ENCODE results near the gene SOCS6.
"Not testable (repeated sequence)": the region's sequence is repeated elsewhere in the genome, so short reads cannot be mapped to it uniquely, and the experiment has no call there.

The SOCS6 gene

DNA sequence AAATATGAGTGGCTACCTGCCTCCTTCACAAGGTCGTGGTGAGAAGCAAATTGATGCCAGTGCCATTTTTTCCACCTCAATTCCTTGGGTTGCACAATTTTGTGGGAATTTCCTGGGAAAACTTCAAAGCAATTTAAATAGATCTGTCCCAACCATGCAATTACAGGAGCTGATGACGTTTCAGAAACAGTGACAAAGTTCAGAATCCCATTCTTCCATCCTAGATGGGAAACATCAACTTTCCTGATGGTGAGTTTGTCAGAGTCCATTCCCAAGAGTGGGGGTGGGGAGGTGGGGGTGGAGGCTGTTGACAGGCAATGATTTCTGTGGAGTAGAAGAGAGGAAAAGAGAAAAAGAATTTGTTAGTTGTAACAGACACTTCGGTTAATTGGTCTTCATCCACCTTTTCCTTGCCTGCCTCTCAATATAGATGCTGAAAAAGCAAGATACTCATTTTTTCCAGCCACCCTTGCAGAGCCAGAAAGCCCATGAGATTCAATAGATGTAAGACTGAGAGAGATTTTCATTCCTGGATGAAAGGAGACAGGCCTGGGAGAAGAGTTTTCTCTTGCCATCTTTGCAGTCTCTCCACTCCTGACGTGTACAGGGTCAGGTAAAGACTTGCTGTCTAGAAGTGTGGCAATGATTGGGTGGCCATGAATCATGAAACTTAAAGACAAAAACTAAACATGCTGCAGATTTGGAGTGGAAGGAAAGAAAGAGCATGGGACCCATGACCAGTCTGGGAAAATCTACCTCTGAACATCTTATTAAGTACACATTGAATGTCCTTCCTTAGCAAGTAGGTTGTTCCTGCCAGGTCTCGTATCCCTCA is 47.3 kb downstream of the SOCS6 start:
- Histone ChIP-seq H3K27ac (ENCODE audit: low read depth, low read length) (peak overlapping the region; percentile 11; the same call in 1 of the 2 replicates), H3K27me3 (ENCODE audit: insufficient read depth, low read length) (no peaks in the 10 kb centered on the region), H3K36me3 (ENCODE audit: insufficient read depth, low read length) (peaks cover 7% of the 10 kb centered on the region; the same call in 1 of the 2 replicates), H3K9ac (ENCODE audit: low read depth, low read length) (no peak overlapping the region; the same call in 1 of the 2 replicates), H3K9me3 (ENCODE audit: insufficient read depth, low read depth, low read length) (peaks cover 9% of the 10 kb centered on the region; the same call in 1 of the 2 replicates), H3K4me3 (ENCODE audit: low read length) (no peak overlapping the region), H3K4me1 (ENCODE audit: insufficient read depth, low read length) (peaks cover 25% of the 10 kb centered on the region)
- 93% methylated on average over 5 of the region's 5 CpGs for WGBS

DNA sequence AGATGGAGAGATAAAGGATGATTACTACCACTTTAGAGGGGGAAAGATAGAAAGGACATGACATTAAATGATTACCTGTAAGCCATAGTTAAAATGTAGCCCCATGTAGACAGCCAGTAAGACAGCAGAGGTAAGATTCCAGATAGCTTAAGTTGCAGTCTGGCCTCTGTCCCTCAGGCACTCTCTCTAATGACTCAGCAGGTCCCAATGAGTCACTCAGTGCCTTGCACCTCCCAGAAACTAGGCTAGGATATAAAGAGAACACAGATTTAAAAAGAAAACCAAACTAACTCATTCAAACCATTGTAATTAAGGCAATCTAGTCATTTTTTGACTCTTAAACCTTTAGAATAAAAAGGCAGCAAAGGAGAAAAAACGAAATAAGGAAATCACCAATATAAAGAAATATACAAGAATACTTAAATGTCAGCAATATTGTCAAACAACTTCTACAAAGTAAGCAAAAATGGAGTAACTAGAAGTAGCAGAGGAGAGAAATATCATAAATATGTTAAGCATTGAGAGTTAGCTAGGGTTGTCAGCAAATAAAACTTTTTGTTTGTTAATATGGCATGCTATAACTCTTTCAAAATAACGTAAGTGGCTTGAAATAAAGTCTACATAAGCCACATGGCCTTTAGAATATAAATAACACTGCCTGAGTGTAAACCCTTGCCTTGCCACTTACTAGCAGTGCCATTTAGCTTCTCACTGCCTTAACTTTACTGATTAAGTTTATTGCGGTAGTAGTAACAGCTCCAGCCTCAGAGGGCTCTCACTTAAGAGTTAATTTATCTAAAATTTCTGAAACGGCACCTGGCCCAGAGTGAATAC is 48.5 kb downstream of the SOCS6 start:
- WGBS, result 86% methylated on average over 2 of the region's 4 CpGs
- Histone ChIP-seq H3K9ac (ENCODE audit: low read depth, low read length) (peak overlapping the region; percentile 26; the same call in 1 of the 2 replicates), H3K36me3 (ENCODE audit: insufficient read depth, low read length) (peaks cover 7% of the 10 kb centered on the region; the same call in 1 of the 2 replicates), H3K9me3 (ENCODE audit: insufficient read depth, low read depth, low read length) (peaks cover 9% of the 10 kb centered on the region; the same call in 1 of the 2 replicates), H3K4me1 (ENCODE audit: insufficient read depth, low read length) (peaks cover 17% of the 10 kb centered on the region), H3K27ac (ENCODE audit: low read depth, low read length) (peak overlapping the region; percentile 38; the same call in 1 of the 2 replicates), H3K27me3 (ENCODE audit: insufficient read depth, low read length) (no peaks in the 10 kb centered on the region), H3K4me3 (ENCODE audit: low read length) (no peak overlapping the region)

DNA sequence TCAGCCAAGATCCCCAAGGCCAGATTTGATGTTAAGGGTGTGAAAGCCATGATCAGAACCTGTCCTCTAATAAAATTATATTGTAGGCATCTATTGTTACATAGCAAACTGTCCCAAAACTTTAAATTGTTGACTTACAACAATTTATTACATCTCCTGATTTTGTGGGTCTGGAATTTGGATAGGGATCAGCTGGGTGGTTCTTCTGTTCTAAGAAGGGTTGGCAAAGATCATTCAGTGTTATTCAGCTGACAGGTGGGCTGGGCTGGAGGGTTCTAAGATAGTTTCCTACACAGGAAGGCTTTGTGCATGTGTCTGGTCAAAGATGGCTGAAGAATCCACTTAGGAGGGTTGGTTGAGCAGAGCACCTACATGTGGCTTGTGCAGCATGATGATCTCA is 50.0 kb downstream of the SOCS6 start:
- no peak overlapping the region for H3K27ac ChIP-seq (ENCODE audit: low read depth, low read length)
- peaks cover 17% of the 10 kb centered on the region for H3K4me1 ChIP-seq (ENCODE audit: insufficient read depth, low read length)
- H3K9ac ChIP-seq (ENCODE audit: low read depth, low read length), result no peak overlapping the region
- peaks cover 7% of the 10 kb centered on the region; the same call in 1 of the 2 replicates for H3K36me3 ChIP-seq (ENCODE audit: insufficient read depth, low read length)
- no peaks in the 10 kb centered on the region for H3K27me3 ChIP-seq (ENCODE audit: insufficient read depth, low read length)
- no peak overlapping the region for H3K4me3 ChIP-seq (ENCODE audit: low read length)
- peaks cover 9% of the 10 kb centered on the region; the same call in 1 of the 2 replicates for H3K9me3 ChIP-seq (ENCODE audit: insufficient read depth, low read depth, low read length)

DNA sequence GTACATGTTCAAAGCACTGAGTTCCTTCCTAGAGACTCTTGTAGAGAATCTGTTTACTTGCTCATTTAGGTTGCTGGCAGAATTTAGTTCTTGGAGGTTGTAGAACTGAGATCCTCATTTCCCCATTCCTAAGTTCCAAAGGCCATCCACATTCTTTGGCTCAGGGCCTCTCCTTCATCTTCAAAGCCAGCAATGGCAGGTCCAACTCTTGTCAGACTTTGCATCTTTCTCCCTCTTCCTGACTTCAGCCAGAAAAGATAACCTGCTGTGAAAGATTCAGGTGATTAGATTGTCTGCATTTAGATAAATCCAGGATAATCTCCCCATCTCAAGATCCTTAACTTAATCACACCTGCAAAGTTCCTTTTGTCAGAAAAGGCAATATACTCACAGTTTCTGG is 51.1 kb downstream of the SOCS6 start:
- Histone ChIP-seq H3K9me3 (ENCODE audit: insufficient read depth, low read depth, low read length) (no peaks in the 10 kb centered on the region; the same call in 1 of the 2 replicates), H3K4me1 (ENCODE audit: insufficient read depth, low read length) (peaks cover 17% of the 10 kb centered on the region), H3K27me3 (ENCODE audit: insufficient read depth, low read length) (no peaks in the 10 kb centered on the region), H3K27ac (ENCODE audit: low read depth, low read length) (no peak overlapping the region), H3K9ac (ENCODE audit: low read depth, low read length) (no peak overlapping the region), H3K4me3 (ENCODE audit: low read length) (no peak overlapping the region), H3K36me3 (ENCODE audit: insufficient read depth, low read length) (peaks cover 3% of the 10 kb centered on the region; the same call in 1 of the 2 replicates)

DNA sequence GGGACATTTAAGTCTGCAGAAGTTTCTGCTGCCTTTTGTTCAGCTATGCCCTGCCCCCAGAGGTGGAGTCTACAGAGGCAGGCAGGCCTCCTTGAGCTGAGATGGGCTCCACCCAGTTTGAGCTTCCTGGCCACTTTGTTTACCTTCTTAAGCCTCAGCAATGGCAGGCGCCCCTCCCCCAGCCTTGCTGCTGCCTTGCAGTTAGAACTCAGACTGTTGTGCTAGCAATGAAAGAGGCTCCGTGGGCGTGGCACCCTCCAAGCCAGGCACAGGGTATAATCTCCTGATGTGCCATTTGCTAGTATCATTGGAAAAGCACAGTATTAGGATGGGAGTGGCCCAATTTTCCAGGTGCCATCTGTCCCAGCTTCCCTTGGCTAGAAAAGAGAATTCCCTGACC is 59.6 kb downstream of the SOCS6 start:
- not testable (repeated sequence) for H3K4me1 ChIP-seq (ENCODE audit: insufficient read depth, low read length); H3K4me3 ChIP-seq (ENCODE audit: low read length); H3K27ac ChIP-seq (ENCODE audit: low read depth, low read length); H3K9ac ChIP-seq (ENCODE audit: low read depth, low read length); H3K27me3 ChIP-seq (ENCODE audit: insufficient read depth, low read length)
- Histone ChIP-seq H3K9me3 (ENCODE audit: insufficient read depth, low read depth, low read length) (peaks cover 17% of the 10 kb centered on the region; the same call in 1 of the 2 replicates), H3K36me3 (ENCODE audit: insufficient read depth, low read length) (peaks cover 19% of the 10 kb centered on the region; the same call in 1 of the 2 replicates)
- 95% methylated on average over 3 of the region's 3 CpGs for WGBS

DNA sequence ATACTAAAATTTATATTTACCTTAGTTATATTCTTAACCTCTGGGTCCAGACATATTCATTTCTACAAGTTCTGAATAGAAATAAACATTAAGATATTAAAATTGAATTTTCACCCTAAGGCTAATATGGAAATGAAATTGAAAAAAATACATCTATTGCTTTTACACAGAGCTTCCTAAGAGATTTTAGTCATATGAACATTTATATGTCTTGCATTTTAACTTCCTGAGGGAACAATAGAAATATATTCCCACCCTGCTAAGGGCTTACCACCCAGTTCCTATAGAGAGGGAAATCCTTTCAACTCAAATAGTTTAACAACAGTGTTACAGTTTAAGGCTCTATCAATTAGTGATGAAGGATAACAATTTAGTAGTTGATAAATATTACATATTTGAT is 60.5 kb downstream of the SOCS6 start:
- Histone ChIP-seq H3K27ac (ENCODE audit: low read depth, low read length) (no peak overlapping the region), H3K36me3 (ENCODE audit: insufficient read depth, low read length) (peaks cover 19% of the 10 kb centered on the region; the same call in 1 of the 2 replicates), H3K9ac (ENCODE audit: low read depth, low read length) (no peak overlapping the region), H3K4me3 (ENCODE audit: low read length) (no peak overlapping the region), H3K4me1 (ENCODE audit: insufficient read depth, low read length) (peaks cover 8% of the 10 kb centered on the region), H3K9me3 (ENCODE audit: insufficient read depth, low read depth, low read length) (peaks cover 17% of the 10 kb centered on the region; the same call in 1 of the 2 replicates), H3K27me3 (ENCODE audit: insufficient read depth, low read length) (no peaks in the 10 kb centered on the region)

DNA sequence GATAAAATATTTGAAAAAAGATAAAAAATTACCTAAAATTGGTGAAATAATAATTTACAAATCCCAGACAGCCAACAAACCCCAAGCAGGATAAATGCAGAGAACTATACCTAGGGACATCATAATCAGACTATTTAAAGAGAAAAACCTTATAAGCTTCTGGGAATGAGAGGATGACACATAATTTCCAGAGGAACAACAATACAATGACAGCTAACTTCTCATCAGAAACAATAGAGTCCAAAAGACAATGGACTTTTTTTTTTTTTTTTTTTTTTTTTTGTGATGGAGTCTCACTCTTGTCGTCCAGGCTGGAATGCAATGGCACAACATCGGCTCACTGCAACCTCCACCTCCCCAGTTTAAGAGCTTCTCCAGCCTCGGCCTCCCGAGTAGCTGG is 65.2 kb downstream of the SOCS6 start:
- Histone ChIP-seq H3K36me3 (ENCODE audit: insufficient read depth, low read length) (peaks cover 17% of the 10 kb centered on the region; the same call in 1 of the 2 replicates), H3K4me3 (ENCODE audit: low read length) (no peak overlapping the region), H3K27me3 (ENCODE audit: insufficient read depth, low read length) (no peaks in the 10 kb centered on the region), H3K4me1 (ENCODE audit: insufficient read depth, low read length) (peaks cover 16% of the 10 kb centered on the region), H3K9ac (ENCODE audit: low read depth, low read length) (no peak overlapping the region), H3K27ac (ENCODE audit: low read depth, low read length) (no peak overlapping the region), H3K9me3 (ENCODE audit: insufficient read depth, low read depth, low read length) (peaks cover 16% of the 10 kb centered on the region; the same call in 1 of the 2 replicates)
- 98% methylated on average over 4 of the region's 4 CpGs for whole genome bisulfite sequencing

DNA sequence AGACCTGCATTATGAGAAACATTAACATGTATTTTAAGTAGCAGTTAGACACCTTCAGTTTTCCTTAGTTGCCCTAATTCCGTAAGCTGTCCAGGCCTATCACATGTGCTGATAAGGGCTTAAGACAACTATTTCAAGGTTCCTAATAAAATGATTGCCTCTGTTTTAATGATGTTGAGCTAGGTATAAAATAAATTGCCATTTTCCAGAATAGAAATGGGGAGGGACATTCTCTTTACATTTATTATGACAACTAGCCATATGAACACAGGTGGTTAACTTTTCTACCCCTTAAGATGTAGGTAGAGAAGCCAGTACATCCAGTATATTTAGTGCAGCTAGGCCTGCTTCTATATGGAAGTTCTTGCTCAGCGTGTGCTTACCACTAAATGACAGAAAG is 65.9 kb downstream of the SOCS6 start:
- Histone ChIP-seq H3K9ac (ENCODE audit: low read depth, low read length) (no peak overlapping the region), H3K36me3 (ENCODE audit: insufficient read depth, low read length) (peaks cover 10% of the 10 kb centered on the region; the same call in 1 of the 2 replicates), H3K27ac (ENCODE audit: low read depth, low read length) (no peak overlapping the region), H3K9me3 (ENCODE audit: insufficient read depth, low read depth, low read length) (peaks cover 9% of the 10 kb centered on the region; the same call in 1 of the 2 replicates), H3K4me3 (ENCODE audit: low read length) (no peak overlapping the region), H3K4me1 (ENCODE audit: insufficient read depth, low read length) (peaks cover 16% of the 10 kb centered on the region), H3K27me3 (ENCODE audit: insufficient read depth, low read length) (no peaks in the 10 kb centered on the region)
- whole genome bisulfite sequencing, result 93% methylated on average over 2 of the region's 2 CpGs

DNA sequence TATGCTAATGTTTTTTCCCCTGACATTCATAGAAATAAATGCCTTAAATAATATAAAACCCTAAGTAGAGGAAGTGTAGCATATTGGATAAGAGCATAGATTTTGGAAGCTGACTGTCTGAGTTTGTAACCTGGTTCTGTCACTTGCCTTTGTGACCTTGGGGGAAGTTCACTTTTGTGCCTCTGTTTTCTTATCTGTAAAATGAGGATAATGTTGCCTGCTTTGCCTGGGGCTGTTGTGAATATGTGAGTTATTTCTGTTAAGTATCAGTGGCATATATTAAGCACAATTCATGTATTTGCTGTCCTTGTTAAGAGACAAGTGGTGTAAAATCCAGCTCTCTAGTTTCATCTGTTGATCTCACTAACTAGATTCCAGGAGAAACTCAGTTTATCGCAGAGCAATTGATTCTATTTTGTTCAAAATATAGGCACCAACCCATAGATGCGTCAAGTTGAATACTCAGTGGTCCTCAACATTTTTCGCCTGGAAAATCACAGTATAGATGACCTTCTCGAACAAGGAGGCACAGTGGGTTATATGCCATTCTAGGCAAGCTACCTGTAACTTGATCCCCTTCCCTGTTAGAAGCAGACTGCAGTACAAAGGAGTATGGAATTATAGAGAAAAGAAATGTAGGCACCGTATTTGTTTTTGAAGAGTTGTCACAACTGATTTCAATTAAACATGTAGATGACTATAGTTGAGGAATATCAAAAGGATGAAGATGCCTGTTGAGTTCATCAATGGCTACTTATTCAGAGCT is 67.0 kb downstream of the SOCS6 start:
- Histone ChIP-seq H3K9me3 (ENCODE audit: insufficient read depth, low read depth, low read length) (0 out of 2 replicates have a peak, but pooled peaks cover 5% of the 10 kb centered on the region), H3K27ac (ENCODE audit: low read depth, low read length) (no peak overlapping the region), H3K4me3 (ENCODE audit: low read length) (no peak overlapping the region), H3K4me1 (ENCODE audit: insufficient read depth, low read length) (peaks cover 16% of the 10 kb centered on the region), H3K9ac (ENCODE audit: low read depth, low read length) (no peak overlapping the region), H3K27me3 (ENCODE audit: insufficient read depth, low read length) (no peaks in the 10 kb centered on the region), H3K36me3 (ENCODE audit: insufficient read depth, low read length) (peaks cover under 1% of the 10 kb centered on the region; the same call in 1 of the 2 replicates)
- WGBS, result 77% methylated on average over 5 of the region's 5 CpGs

DNA sequence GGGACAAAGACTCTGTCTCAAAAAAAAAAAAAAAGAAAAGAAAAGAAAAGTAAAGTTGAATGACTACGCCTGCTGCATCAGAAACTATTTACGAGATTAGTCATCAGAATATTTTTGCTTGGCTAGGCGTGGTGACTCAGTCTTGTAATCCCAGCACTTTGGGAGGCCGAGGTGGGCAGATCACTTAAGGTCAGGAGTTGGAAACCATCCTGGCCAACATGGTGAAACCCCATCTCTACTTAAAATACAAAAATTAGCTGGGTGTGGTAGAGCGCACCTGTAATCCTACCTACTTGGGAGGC is 69.2 kb downstream of the SOCS6 start:
- H3K27me3 ChIP-seq (ENCODE audit: insufficient read depth, low read length); H3K9ac ChIP-seq (ENCODE audit: low read depth, low read length); H3K9me3 ChIP-seq (ENCODE audit: insufficient read depth, low read depth, low read length); H3K36me3 ChIP-seq (ENCODE audit: insufficient read depth, low read length); H3K4me3 ChIP-seq (ENCODE audit: low read length); H3K27ac ChIP-seq (ENCODE audit: low read depth, low read length): not testable (repeated sequence)
- peaks cover 13% of the 10 kb centered on the region for H3K4me1 ChIP-seq (ENCODE audit: insufficient read depth, low read length)
- 94% methylated on average over 5 of the region's 5 CpGs for WGBS
